Pancreas (tissue), 10 donors: ENCODE data around the gene CLNK. TPM values are rescaled to one million over a fixed set of nuclear protein-coding genes. Genes with fewer than 3 reads are reported as not detected.

Experiments
- ATAC-seq, 4 donors: fragments of 200-7000 bp; cut with Tn5 transposase; one replicate each; pipeline versions ENCODE4 v1.8.0 to v1.9.1; 2020; ENCODE audit warnings: mild to moderate bottlenecking in 4 of 4, moderate library complexity in 4 of 4
- DNase-seq, 6 donors: peaks; one replicate each; pipeline ENCODE4 v3.0.0-alpha.2; 2020
- FAIRE-seq: peaks from 2 replicates; lab custom pipeline; 2012; peaks lifted over from hg19 to GRCh38; lab: Jason Lieb, UNC
- H3K27ac ChIP-seq, 4 donors: fragments of 200-600 bp; sonication (generic); 1 replicate in 3 of 4; 2 replicates in 1 of 4; pipeline versions ENCODE4 v1.5.0 to v1.8.0; 2020
- H3K27me3 ChIP-seq, 4 donors: fragments of 200-600 bp; one replicate each; pipeline ENCODE4 v1.8.0; 2021
- H3K36me3 ChIP-seq, 3 donors: fragments of 200-600 bp; sonication (generic) in 1 of 3; one replicate each; pipeline versions ENCODE4 v1.5.0 to v1.8.0; 2020 to 2021
- H3K4me1 ChIP-seq, 3 donors: fragments of 200-600 bp; one replicate each; pipeline ENCODE4 v1.8.0; 2021
- H3K4me3 ChIP-seq, 4 donors: fragments of 200-600 bp; sonication (generic) in 2 of 4; one replicate each; pipeline versions ENCODE4 v1.5.0 to v1.8.0; 2020 to 2021
- H3K9me3 ChIP-seq, 4 donors: fragments of 200-600 bp; one replicate each; pipeline ENCODE4 v1.8.0; 2021
- WGBS, 2 donors: extraction: QIAGEN DNeasy Blood & Tissue Kit; methylation state at CpG; one replicate each; pipeline ENCODE4 v1.1.7; 2013; 5-methylcytosine and 5-hydroxymethylcytosine counted together
- intact Hi-C, 3 donors: fragments of 100-400 bp; cut with DNase I; formaldehyde crosslinking; loops; one replicate each; pipeline versions ENCODE4 v1.11.1 to v1.14.2; 2022
- polyA plus RNA-seq, 2 donors: library from polyadenylated mRNA; stranded (reverse); fragments of 200-250 nt; gene quantifications; one replicate each; pipeline ENCODE4 v1.2.3, GENCODE V29; 2013
- total RNA-seq, 6 donors: library from RNA; stranded (reverse); fragmentation: NEBNext Ultra II Directional in 4 of 6; extraction: Animal tissue kit (Norgen Biotek cat#: 25700) in 4 of 6; gene quantifications; one replicate each; pipeline versions ENCODE4 v1.2.1 to v1.2.4, GENCODE V29; 2021 to 2023
- TF ChIP-seq, protein P1 (sequence below), 4 donors: fragments of 200-600 bp; sonication (generic) in 3 of 4; IDR thresholded peaks; one replicate each; pipeline versions ENCODE4 v1.5.0 to v1.8.0; 2021; ENCODE audit warnings: antibody characterized with exemption in 4 of 4
- donor health status: healthy with polysubstance abuse.
- donor health status: DM: no; HTN: no; CAD: no; lungs with moderate emphysema.
- donor health status: DM: no; HTN: no; CAD: no.
- donor health status: control.
- donor health status: control.
- donor health status: Bipolar disorder and iron deficiency.
- donor health status: DM: yes; HTN: yes; CAD: no.
- donor health status: DM: no; HTN: no; CAD: no.
- donor health status: DM: no; HTN: no; CAD: no.
- donor health status: DM: yes; HTN: yes; CAD: no.

The CLNK gene
- total and polyA plus RNA-seq, 8 donors = 0.02 to 0.19 (median 0.09) TPM; not detected in 2

DNA sequence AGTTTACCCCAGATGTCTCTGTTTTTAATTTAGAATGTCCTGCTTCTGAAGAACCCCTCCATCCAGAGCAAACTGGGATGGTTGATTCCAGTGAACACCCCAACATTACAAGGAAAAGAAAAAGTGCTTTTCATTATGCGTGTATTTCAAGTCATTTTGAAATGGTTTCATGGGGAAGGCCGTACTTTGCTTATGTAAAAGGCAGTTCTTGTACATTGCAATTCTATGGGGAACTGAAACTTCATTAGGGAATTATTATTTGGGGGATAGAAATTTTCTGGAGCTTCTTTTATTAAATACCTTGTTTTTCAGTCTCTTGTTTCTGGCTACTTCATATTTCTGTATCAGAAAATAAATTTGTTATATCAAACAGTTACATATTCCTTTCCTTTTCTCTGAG is 130.4 kb downstream of the CLNK start:
- H3K27ac ChIP-seq = no peak overlapping the region
- H3K9me3 ChIP-seq = no peaks in the 10 kb centered on the region
- intact Hi-C loops = no loop called here
- H3K27me3 ChIP-seq = peaks cover 0 to 4% (median 0%) of the 10 kb centered on the region in 4 donors
- ATAC-seq (no peak), DNase-seq (no peak), FAIRE-seq (no peak)
- no peaks in the 10 kb centered on the region for H3K4me1 ChIP-seq
- WGBS, 2 donors = 64 to 72% methylated on average over 2 of the region's 2 CpGs
- TF ChIP-seq, protein P1, sequence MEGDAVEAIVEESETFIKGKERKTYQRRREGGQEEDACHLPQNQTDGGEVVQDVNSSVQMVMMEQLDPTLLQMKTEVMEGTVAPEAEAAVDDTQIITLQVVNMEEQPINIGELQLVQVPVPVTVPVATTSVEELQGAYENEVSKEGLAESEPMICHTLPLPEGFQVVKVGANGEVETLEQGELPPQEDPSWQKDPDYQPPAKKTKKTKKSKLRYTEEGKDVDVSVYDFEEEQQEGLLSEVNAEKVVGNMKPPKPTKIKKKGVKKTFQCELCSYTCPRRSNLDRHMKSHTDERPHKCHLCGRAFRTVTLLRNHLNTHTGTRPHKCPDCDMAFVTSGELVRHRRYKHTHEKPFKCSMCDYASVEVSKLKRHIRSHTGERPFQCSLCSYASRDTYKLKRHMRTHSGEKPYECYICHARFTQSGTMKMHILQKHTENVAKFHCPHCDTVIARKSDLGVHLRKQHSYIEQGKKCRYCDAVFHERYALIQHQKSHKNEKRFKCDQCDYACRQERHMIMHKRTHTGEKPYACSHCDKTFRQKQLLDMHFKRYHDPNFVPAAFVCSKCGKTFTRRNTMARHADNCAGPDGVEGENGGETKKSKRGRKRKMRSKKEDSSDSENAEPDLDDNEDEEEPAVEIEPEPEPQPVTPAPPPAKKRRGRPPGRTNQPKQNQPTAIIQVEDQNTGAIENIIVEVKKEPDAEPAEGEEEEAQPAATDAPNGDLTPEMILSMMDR (IDR thresholded peaks at IDR 0.05) = no peak
- H3K4me3 ChIP-seq = no peak overlapping the region
- H3K36me3 ChIP-seq = no peaks in the 10 kb centered on the region

DNA sequence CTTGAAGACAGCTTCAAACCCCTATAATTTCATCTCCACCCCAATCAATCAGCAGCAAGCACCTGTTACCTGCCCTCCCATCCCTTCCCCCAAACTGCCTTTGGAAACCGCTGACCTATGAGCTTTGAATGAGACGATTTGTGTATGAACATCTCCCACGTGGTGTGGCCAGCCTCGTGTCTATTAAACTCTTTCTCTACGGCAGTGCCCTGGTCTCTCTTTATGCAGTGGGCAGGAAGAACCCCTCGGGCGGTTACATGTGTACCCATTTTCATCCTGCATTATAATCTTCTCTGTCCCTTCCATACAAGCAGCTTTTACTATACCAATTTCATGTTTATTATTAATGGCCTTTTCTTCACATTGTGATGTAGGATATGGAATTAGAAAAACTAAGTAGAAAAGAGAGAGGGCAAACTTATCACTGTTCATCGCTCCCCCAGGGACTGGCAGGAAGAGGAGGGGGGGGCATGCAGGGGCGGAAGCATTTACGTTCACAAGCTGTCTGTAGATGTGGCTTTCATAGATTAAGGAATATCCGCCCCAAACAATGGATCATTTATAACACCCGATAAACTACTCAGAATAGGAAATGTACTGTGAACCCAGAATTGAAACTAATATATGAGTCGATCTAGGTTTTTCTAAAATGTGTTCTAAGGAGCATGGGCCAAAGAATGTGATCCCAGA is 131.8 kb downstream of the CLNK start:
- Histone ChIP-seq H3K4me1 (no peaks in the 10 kb centered on the region), H3K27ac (no peak overlapping the region), H3K27me3 (peaks cover 0 to 7% (median 0%) of the 10 kb centered on the region in 4 donors), H3K4me3 (no peak overlapping the region), H3K9me3 (no peaks in the 10 kb centered on the region), H3K36me3 (no peaks in the 10 kb centered on the region)
- ATAC-seq = no peak
- DNase-seq = no peak
- 32 to 46% methylated on average over 13 of the region's 13 CpGs for WGBS, 2 donors
- intact Hi-C loops = no loop called here
- no peak for FAIRE-seq
- TF ChIP-seq, protein P1 (IDR thresholded peaks at IDR 0.05) = no peak

DNA sequence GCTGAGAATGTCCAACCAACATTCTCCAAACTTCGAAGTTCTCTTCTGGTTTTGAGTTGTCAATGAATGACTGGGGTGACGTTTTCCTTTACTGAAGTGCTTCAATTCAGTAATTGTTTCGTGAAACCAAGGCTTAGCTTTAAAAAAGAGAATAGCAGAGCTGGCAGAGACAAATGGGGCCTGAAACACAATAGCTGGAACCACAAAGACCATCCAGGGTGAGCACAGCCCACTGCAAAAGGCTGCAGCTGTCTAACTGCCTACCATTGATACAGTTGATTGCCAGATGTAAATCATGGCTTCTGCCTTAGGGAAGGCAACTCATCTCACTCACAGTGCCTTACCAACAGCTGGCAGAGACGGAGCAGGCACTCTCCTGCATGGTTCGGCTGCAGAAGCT is 148.7 kb downstream of the CLNK start:
- FAIRE-seq (no peak), DNase-seq (no peak), ATAC-seq (no peak)
- intact Hi-C loops = no loop called here
- Histone ChIP-seq H3K9me3 (no peaks in the 10 kb centered on the region), H3K4me3 (no peak overlapping the region), H3K27me3 (peaks cover 0 to 6% (median 0%) of the 10 kb centered on the region in 4 donors), H3K27ac (no peak overlapping the region), H3K4me1 (no peaks in the 10 kb centered on the region), H3K36me3 (no peaks in the 10 kb centered on the region)
- 52 to 58% methylated on average over 5 of the region's 5 CpGs for whole genome bisulfite sequencing, 2 donors
- TF ChIP-seq, protein P1 (IDR thresholded peaks at IDR 0.05) = no peak

DNA sequence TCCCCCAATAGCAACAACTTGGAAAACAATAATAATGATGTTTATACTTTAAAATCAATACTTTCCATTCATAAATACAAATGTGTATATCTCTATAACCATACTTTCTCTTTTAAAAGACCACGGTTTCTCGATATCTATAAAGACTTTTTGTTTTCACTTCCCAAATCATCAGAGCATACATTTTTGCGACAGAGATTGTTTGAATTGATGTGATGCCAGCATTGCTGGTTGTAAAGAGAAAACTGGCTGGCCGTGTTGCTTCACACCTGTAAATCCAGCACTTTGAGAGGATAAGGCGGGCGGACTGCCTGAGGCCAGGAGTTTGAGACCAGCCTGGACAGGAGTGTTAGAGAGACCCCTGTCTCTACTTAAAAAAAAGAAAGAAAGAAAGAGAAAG is 149.7 kb downstream of the CLNK start:
- TF ChIP-seq, protein P1 (IDR thresholded peaks at IDR 0.05) = no peak
- Histone ChIP-seq H3K4me3 (no peak overlapping the region), H3K9me3 (no peaks in the 10 kb centered on the region), H3K36me3 (no peaks in the 10 kb centered on the region), H3K4me1 (no peaks in the 10 kb centered on the region), H3K27ac (no peak overlapping the region), H3K27me3 (peaks cover 0 to 6% (median 0%) of the 10 kb centered on the region in 4 donors)
- ATAC-seq (no peak), FAIRE-seq (no peak), DNase-seq (no peak)
- 51 to 62% methylated on average over 6 of the region's 6 CpGs for WGBS, 2 donors
- intact Hi-C loops = no loop called here

DNA sequence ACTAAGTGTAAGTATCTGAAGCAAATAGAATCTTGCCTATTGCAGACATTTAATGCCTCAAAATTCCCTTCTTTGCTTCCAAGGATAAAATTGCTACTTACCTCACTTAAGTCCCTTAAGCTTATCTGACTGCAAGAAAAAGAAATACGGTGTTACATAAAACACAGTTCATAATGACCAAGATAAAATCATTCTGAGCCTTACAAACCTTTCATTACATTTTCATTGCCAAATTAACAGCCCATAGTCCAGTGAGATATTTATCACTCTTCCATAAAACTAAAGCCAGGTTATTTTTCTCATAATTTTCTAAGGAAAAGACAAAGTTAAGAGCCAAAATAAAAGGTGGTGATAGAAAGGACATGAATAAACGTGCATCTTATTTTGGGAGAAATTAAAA is 152.4 kb downstream of the CLNK start:
- TF ChIP-seq, protein P1 (IDR thresholded peaks at IDR 0.05) = no peak
- Histone ChIP-seq H3K4me3 (no peak overlapping the region), H3K27ac (no peak overlapping the region), H3K27me3 (peaks cover 0 to 6% (median 0%) of the 10 kb centered on the region in 4 donors), H3K36me3 (no peaks in the 10 kb centered on the region), H3K9me3 (no peaks in the 10 kb centered on the region), H3K4me1 (no peaks in the 10 kb centered on the region)
- WGBS, 2 donors = 42 to 47% methylated on average over 2 of the region's 2 CpGs
- ATAC-seq (no peak), DNase-seq (no peak), FAIRE-seq (no peak)
- intact Hi-C loops = no loop called here
